Endothelial cell of umbilical vein (primary cell): ENCODE results near the gene SLC29A3. TPM values are rescaled to one million over a fixed set of nuclear protein-coding genes. Genes with fewer than 3 reads are reported as not detected.

ENCODE experiments used
- BruUV-seq: library from RNA; stranded (reverse); fragments of 400-500 nt; replicated peaks from 2 replicates; lab custom pipeline; 2021; lab: Mats Ljungman, UMichigan
- CTCF ChIA-PET: fragments of 300-600, 350-600 bp; sonication (Branson Sonifier 250); formaldehyde crosslinking; loops from one replicate; lab custom pipeline; 2021; ENCODE audit warnings: antibody characterized with exemption, inconsistent platforms; lab: Charles Lee
- POLR2A ChIA-PET: fragments of 300-600, 350-600 bp; sonication (Branson Sonifier 250); formaldehyde crosslinking; loops from one replicate; lab custom pipeline; 2021; ENCODE audit warnings: antibody characterized with exemption, inconsistent platforms; lab: Charles Lee
- DNase-seq: peaks from one replicate; pipeline ENCODE4 v3.0.0-alpha.2; 2011; ENCODE audit warnings: low read depth, low spot score
- FAIRE-seq: peaks from 2 replicates; lab custom pipeline; 2011; peaks lifted over from hg19 to GRCh38; lab: Jason Lieb, UNC
- H2AFZ ChIP-seq: 2 replicates; pipeline ENCODE4 v1.6.0; 2012; ENCODE audit warnings: low read depth, low read length, control low read depth, inconsistent platforms
- H3K27ac ChIP-seq: 2 replicates; pipeline ENCODE4 v1.5.1; 2011; ENCODE audit warnings: low read depth, mild to moderate bottlenecking, control low read depth, low read length, moderate library complexity; ENCODE audit not compliant: insufficient read depth
- H3K27me3 ChIP-seq, 2 experiments: 2 replicates each; pipeline versions ENCODE4 v1.6.0 to v1.6.1; 2011; ENCODE audit warnings: low read length in 2 of 2, mixed read lengths in 1 of 2; ENCODE audit not compliant: control insufficient read depth in 2 of 2, insufficient read depth in 2 of 2
- H3K36me3 ChIP-seq, 2 experiments: 2 replicates in 1 of 2; 3 replicates in 1 of 2; pipeline ENCODE4 v1.5.1; 2011; ENCODE audit warnings: low read length in 2 of 2, mild to moderate bottlenecking in 1 of 2, moderate library complexity in 1 of 2; ENCODE audit not compliant: control insufficient read depth in 2 of 2, insufficient read depth in 2 of 2; ENCODE audit errors: extremely low read depth in 1 of 2
- H3K4me1 ChIP-seq: 3 replicates; pipeline ENCODE4 v1.5.1; 2011; ENCODE audit warnings: mild to moderate bottlenecking, low read length; ENCODE audit not compliant: control insufficient read depth, insufficient read depth; ENCODE audit errors: extremely low read depth
- H3K4me2 ChIP-seq: 2 replicates; pipeline ENCODE4 v1.6.1; 2011; ENCODE audit warnings: low read length, control low read depth, mixed read lengths; ENCODE audit not compliant: insufficient read depth
- H3K4me3 ChIP-seq, 3 experiments: fragments of 200-600 bp in 1 of 3; sonication (generic), shearing (Covaris generic) in 1 of 3; replicated peaks in 1 of 3; 2 replicates each; pipeline ENCODE4 v1.5.1; 2011 to 2016; ENCODE audit warnings: control low read depth in 3 of 3, low read length in 3 of 3, mild to moderate bottlenecking in 2 of 3, inconsistent platforms in 1 of 3, low read depth in 1 of 3, moderate library complexity in 1 of 3; ENCODE audit not compliant: insufficient read depth in 1 of 3
- H3K79me2 ChIP-seq: 2 replicates; pipeline ENCODE4 v1.6.0; 2012; ENCODE audit warnings: low read length, inconsistent platforms; ENCODE audit not compliant: control insufficient read depth, insufficient read depth
- H3K9ac ChIP-seq: replicated peaks from 2 replicates; pipeline ENCODE3; 2011; ENCODE audit warnings: low read length, control low read depth; ENCODE audit not compliant: insufficient read depth; ENCODE audit errors: extremely low read depth
- H3K9me1 ChIP-seq: replicated peaks from 3 replicates; pipeline ENCODE4 v1.6.0; 2011; ENCODE audit warnings: mild to moderate bottlenecking, low read length; ENCODE audit not compliant: control insufficient read depth, insufficient read depth; ENCODE audit errors: extremely low read depth
- H3K9me3 ChIP-seq: replicated peaks from 2 replicates; pipeline ENCODE4 v1.5.1; 2012; ENCODE audit warnings: low read length, inconsistent platforms; ENCODE audit not compliant: control insufficient read depth, insufficient read depth
- H4K20me1 ChIP-seq: replicated peaks from 2 replicates; pipeline ENCODE3; 2011; ENCODE audit warnings: mild to moderate bottlenecking, low read length; ENCODE audit not compliant: control insufficient read depth, insufficient read depth; ENCODE audit errors: extremely low read depth
- EZH2 ChIP-seq: IDR thresholded peaks from 2 replicates; pipeline ENCODE4 v1.6.1; 2012; ENCODE audit warnings: borderline replicate concordance, low read depth, mild to moderate bottlenecking, moderate library complexity, low read length, inconsistent platforms; ENCODE audit not compliant: severe bottlenecking
- FOS ChIP-seq: IDR thresholded peaks from 2 replicates; pipeline ENCODE4 v1.6.1; 2011; ENCODE audit warnings: mild to moderate bottlenecking, low read length, moderate library complexity, borderline replicate concordance; ENCODE audit not compliant: insufficient read depth
- GATA2 ChIP-seq: IDR thresholded peaks from 2 replicates; pipeline ENCODE4 v1.7.0; 2011; ENCODE audit warnings: low read depth, mild to moderate bottlenecking, moderate library complexity, mixed read lengths, low read length; ENCODE audit not compliant: insufficient read length, insufficient read depth
- JUN ChIP-seq: IDR thresholded peaks from 2 replicates; pipeline ENCODE4 v1.6.1; 2011; ENCODE audit warnings: borderline replicate concordance, low read depth; ENCODE audit not compliant: insufficient read length, insufficient read depth
- MYC ChIP-seq: IDR thresholded peaks from one replicate; pipeline ENCODE4 v1.6.1; 2011; ENCODE audit warnings: mild to moderate bottlenecking, low read depth, low read length
- POLR2A ChIP-seq: IDR thresholded peaks from 2 replicates; pipeline ENCODE4 v1.6.1; 2012; ENCODE audit warnings: low read depth, mild to moderate bottlenecking, control low read depth, low read length
- POLR2AphosphoS5 ChIP-seq: IDR thresholded peaks from 2 replicates; pipeline ENCODE4 v1.6.1; 2012; ENCODE audit warnings: low read depth, mild to moderate bottlenecking, control low read depth, low read length, moderate library complexity; ENCODE audit not compliant: insufficient read depth
- dilution Hi-C: fragments of 300-500 bp; cut with MboI; formaldehyde crosslinking; loops from one replicate; pipeline ENCODE4 v1.15.0; 2019; ENCODE audit warnings: low sequenced_read_pairs; ENCODE audit not compliant: extremely low pct_ligation_motif_present
- intact Hi-C: fragments of 100-400 bp; cut with micrococcal nuclease; formaldehyde crosslinking; loops from one replicate; pipeline ENCODE4 v1.10.0; 2022
- polyA plus RNA-seq, 4 experiments: library from polyadenylated mRNA; depleted of rRNA in 3 of 4; stranded (reverse) in 3 of 4; unstranded in 1 of 4; fragments of >200 nt; gene quantifications; 2 replicates each; pipeline versions ENCODE4 v1.2.1 to v1.2.3, GENCODE V29; 2011 to 2012; ENCODE audit warnings: missing spikeins in 1 of 4
- total RNA-seq: library from RNA; stranded (reverse); gene quantifications from 2 replicates; pipeline ENCODE4 v1.2.3, GENCODE V29; 2021
- TF ChIP-seq, protein P1 (sequence below), 2 donors: IDR thresholded peaks; 1 replicate in 1 of 2; 2 replicates in 1 of 2; pipeline ENCODE4 v1.5.1; 2011; ENCODE audit warnings: low read length in 2 of 2, mild to moderate bottlenecking in 2 of 2, moderate library complexity in 2 of 2, control low read depth in 1 of 2, inconsistent platforms in 1 of 2, low read depth in 1 of 2; ENCODE audit not compliant: insufficient read depth in 1 of 2; ENCODE audit errors: extremely low read depth in 1 of 2
- TF ChIP-seq, protein P2 (sequence below): IDR thresholded peaks from 2 replicates; pipeline ENCODE4 v1.6.1; 2011; ENCODE audit not compliant: insufficient read depth, insufficient read length

Gene SLC29A3
- total and polyA plus RNA-seq, 2 donors (not counting 3 experiments of a cell fraction or from before 2014, with no cell fraction given): 5.0 to 9.1 TPM

DNA sequence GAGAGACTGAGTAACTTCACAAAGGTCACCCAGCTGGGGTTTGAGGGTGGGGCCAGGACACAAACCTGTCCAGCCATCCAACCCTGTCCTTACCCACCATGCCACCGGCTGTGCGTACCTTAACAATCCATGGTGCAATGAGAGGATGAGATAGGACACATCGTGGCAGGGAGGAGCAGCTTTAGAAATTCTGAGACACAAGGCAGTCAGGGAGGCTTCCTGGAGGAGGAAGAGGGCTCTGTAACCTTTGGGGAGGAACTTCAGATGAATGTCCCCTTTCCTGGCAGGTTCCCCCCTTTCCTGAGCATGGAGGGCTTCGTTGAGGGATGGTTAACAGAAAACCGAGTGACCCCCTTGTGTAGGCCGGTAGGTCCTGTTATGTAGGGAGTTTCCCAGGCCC lies 35.6 kb upstream of the SLC29A3 start:
- CTCF ChIA-PET: interaction anchor here (2.0 to 7.6 kb wide), 5 partner anchors 13 to 381 kb away, joined by 7 to 108 read pairs (median 80); no protein-coding TSS in a partner anchor
- POLR2A ChIA-PET: no interaction called here

DNA sequence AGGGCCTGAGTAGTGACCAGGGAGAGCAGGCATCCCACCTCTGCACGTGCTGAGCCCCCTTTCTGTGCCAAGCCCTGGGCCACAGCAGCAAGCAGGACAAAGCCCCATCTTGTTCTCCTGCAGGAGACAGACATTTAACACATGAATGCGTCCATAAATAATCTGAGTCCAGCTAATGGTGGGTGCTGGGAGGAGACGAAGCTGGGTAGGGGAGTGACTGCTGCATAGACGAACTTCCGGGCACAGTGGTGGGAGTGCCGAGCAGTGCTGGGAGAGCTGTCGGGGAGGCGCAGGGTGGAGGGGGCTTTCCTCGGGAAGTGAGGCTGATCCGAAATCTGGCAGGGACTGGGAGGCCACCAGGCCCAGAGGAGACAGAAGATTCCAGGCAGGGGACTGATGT lies 35.2 kb upstream of the SLC29A3 start:
- no peak overlapping the region for H3K27ac ChIP-seq
- H3K4me2 ChIP-seq: no peak overlapping the region
- H3K79me2 ChIP-seq: no peaks in the 10 kb centered on the region
- H3K9me3 ChIP-seq: no peaks in the 10 kb centered on the region
- no peak overlapping the region for H3K9ac ChIP-seq
- no peak overlapping the region for H2AFZ ChIP-seq
- H4K20me1 ChIP-seq: no peaks in the 10 kb centered on the region
- ChIA-PET POLR2A (no interaction called here), CTCF (interaction anchor here (1.0 to 7.6 kb wide), 15 partner anchors 9 to 822 kb away, joined by 3 to 108 read pairs (median 5); partner anchors contain the start of gene UNC5B)
- intact Hi-C loops: no loop called here
- TF ChIP-seq GATA2 (no peak), POLR2A (no peak), MYC (no peak), EZH2 (no peak), POLR2AphosphoS5 (no peak), FOS (no peak), JUN (no peak)
- TF ChIP-seq, protein P1, sequence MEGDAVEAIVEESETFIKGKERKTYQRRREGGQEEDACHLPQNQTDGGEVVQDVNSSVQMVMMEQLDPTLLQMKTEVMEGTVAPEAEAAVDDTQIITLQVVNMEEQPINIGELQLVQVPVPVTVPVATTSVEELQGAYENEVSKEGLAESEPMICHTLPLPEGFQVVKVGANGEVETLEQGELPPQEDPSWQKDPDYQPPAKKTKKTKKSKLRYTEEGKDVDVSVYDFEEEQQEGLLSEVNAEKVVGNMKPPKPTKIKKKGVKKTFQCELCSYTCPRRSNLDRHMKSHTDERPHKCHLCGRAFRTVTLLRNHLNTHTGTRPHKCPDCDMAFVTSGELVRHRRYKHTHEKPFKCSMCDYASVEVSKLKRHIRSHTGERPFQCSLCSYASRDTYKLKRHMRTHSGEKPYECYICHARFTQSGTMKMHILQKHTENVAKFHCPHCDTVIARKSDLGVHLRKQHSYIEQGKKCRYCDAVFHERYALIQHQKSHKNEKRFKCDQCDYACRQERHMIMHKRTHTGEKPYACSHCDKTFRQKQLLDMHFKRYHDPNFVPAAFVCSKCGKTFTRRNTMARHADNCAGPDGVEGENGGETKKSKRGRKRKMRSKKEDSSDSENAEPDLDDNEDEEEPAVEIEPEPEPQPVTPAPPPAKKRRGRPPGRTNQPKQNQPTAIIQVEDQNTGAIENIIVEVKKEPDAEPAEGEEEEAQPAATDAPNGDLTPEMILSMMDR (IDR thresholded peaks at IDR 0.05; ENCODE audit: extremely low read depth in 1 of 2, insufficient read depth in 1 of 2, low read depth in 1 of 2, low read length in 2 of 2): no peak
- TF ChIP-seq, protein P2, sequence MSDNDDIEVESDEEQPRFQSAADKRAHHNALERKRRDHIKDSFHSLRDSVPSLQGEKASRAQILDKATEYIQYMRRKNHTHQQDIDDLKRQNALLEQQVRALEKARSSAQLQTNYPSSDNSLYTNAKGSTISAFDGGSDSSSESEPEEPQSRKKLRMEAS: no peak
- DNase-seq (no peak), FAIRE-seq (no peak)
- no peak overlapping the region for H3K4me3 ChIP-seq
- no peaks in the 10 kb centered on the region for H3K36me3 ChIP-seq
- dilution Hi-C loops: no loop called here
- no peaks in the 10 kb centered on the region for H3K27me3 ChIP-seq
- H3K4me1 ChIP-seq: no peaks in the 10 kb centered on the region
- H3K9me1 ChIP-seq: no peaks in the 10 kb centered on the region
- BruUV-seq: no TSS peak

More for the DNA sequence above, 35.6 kb upstream of the SLC29A3 start:
- intact Hi-C loops (no loop called here), dilution Hi-C loops (no loop called here)
- Histone ChIP-seq H3K27ac (no peak overlapping the region), H4K20me1 (no peaks in the 10 kb centered on the region), H3K9me3 (no peaks in the 10 kb centered on the region), H3K79me2 (no peaks in the 10 kb centered on the region), H3K4me2 (no peak overlapping the region), H2AFZ (no peak overlapping the region), H3K36me3 (no peaks in the 10 kb centered on the region), H3K4me3 (no peak overlapping the region), H3K4me1 (no peaks in the 10 kb centered on the region), H3K9ac (no peak overlapping the region), H3K27me3 (no peaks in the 10 kb centered on the region), H3K9me1 (no peaks in the 10 kb centered on the region)
- no peak for DNase-seq
- TF ChIP-seq, protein P1 (IDR thresholded peaks at IDR 0.05; ENCODE audit: extremely low read depth in 1 of 2, insufficient read depth in 1 of 2, low read depth in 1 of 2, low read length in 2 of 2): no peak
- TF ChIP-seq, protein P2: no peak
- no peak for FAIRE-seq
- BruUV-seq: no TSS peak
